HG03378 (cell line): ENCODE results near the gene STX10.
"Not testable (repeated sequence)": the region's sequence is repeated elsewhere in the genome, so short reads cannot be mapped to it uniquely, and the experiment has no call there.

Experiments
- ATAC-seq: cut with Tn5 transposase; IDR thresholded peaks from one replicate; pipeline ENCODE4 v1.9.1; 2021; ENCODE audit warnings: mild to moderate bottlenecking, moderate library complexity; ENCODE audit not compliant: unreplicated experiment

The STX10 gene

DNA sequence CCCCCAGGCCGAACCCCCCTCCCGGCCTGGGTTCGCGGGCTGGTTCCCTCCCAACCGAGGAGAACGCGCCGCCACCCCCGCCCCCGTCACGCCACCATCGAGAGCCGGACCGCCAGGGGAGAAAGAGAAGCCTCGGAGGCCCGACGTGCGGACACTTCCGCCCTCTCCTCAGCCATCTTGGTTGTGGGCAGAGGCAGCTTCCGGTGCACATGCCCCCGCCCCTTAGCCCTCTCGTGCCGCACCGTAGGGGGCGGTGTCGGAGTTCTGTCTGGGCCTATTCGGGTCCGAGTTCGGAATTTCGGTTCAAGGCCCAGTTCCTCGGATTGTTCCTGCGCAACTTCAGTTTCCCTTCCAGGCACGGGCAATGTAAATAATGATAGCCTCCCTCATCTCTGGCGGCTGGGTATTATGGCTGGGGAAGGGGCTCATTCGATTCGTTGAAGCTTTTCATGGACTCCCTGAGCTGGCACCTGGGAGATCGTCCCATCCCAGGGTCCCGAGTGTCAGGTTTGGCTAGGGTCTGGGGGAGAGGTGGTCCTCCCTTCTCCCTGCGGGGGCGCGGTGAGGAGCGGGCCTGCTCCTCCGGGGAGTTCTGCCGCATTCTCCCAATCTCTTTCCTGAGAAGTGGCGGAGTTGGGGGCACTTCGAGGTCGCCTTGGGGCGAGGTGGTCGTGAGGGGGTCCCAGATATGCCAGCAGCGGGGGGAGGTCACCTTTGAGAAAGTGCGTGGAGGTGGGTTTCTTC, at the start of gene STX10, which contains the start of gene IER2:
STX10 (minus strand) TSS at position 189 of the 744 bp plus-strand sequence. CDS start 202 bp downstream, outside the sequence.
IER2 (plus strand) TSS at position 225 of the 744 bp plus-strand sequence. CDS start 2,776 bp downstream, outside the sequence.
- peak; percentile 34 for ATAC-seq

DNA sequence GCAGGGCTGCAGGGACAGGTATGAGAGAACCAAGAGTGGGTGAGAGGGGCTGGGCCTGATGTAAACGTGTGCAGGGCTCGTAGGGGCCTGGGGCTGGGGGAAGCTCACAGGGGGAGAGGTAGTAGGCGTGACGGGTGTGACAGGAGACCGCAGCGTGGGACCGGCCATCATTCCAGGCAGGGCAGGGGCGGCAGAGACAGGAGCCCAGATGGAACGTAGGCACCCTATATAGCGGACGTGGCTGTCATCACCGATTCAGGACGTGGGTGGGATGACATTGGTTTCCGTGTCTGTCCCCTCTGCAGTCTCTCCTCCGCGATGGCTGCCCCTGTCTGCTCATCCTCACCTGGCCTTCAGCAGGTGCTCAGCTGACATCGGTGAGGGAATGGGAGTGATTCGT, 48.5 kb upstream of the STX10 start:
- ATAC-seq = no peak

GRCh38 chr19:13195678-13196077, 45.5 kb upstream of the STX10 start:
- ATAC-seq = no peak

DNA sequence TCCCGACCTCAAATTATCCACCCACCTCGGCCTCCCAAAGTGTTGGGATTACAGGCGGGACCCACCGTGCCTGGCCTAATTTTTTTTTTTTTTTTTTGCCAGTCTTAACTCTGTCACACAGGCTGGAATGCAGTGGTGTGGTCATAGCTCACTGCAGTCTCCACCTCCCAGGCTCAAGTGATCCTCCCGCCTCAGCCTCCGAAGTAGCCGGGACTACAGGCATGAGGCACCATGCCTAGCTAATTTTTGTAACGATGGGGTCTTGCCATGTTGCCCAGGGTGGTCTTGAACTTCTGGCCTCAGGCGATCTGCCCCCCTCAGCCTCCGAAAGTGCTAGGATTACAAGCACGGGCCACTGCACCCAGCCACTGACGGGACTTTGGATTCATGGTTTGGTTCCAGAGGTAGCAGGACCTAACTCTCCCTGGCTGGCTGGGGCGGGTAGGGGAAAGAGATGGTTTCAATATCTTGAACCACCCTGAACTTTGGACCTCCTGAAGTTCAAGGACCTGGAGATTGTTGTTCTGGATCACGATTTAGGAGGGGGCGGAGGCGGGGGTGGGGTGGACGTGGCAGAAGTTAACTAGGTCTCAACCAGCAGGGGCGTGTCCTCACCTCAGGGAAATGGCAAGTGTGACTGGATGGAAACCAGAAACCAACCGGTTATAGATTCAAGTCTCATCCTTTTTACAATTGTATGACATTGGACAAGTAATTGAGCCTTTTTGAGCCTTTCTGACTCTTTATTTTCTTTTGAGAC, 40.8 kb upstream of the STX10 start:
- ATAC-seq = no peak

DNA sequence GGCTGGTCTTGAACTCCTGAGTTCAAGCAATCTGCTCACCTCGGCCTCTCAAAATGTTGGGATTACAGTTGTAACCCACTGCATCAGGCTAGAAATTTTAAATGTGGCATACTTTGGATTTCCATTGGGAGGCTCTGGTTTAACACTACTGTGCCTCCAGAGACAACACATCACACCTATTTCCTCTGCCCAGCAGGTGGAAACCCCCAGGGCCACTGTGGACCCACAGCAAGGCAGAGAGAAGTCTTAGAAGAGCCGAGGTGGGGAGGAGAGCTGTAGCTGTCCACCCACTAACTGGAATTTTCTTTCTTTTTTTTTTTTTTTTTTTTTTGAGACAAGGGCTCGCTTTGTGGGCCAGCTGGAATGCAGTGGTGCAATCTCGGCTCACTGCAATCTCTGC, 39.4 kb upstream of the STX10 start:
- no peak for ATAC-seq

DNA sequence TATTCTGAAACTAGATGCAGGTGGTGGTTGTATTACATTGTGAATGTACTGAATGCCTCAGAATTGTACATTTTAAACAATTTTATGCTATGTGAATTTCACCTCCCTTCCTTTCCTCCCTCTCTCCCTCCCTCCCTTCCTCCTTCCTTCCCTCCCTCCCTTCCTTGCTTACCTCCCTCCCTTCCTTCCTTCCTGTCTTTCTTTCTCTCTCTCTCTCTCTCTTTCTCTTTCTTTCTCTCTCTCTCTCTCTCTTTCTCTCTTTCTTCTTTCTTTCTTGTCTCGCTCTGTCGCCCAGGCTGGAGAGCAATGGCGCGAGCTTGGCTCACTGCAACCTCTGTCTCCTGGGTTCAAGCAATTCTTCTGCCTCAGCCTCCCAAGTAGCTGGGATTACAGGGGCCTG, 37.2 kb upstream of the STX10 start:
- ATAC-seq = no peak

- not testable (repeated sequence) for ATAC-seq
Observed at GRCh38 chr19:13186688-13187087, 36.5 kb upstream of the STX10 start.

- ATAC-seq = not testable (repeated sequence)
Observed at GRCh38 chr19:13185763-13186657, 35.8 kb upstream of the STX10 start.

DNA sequence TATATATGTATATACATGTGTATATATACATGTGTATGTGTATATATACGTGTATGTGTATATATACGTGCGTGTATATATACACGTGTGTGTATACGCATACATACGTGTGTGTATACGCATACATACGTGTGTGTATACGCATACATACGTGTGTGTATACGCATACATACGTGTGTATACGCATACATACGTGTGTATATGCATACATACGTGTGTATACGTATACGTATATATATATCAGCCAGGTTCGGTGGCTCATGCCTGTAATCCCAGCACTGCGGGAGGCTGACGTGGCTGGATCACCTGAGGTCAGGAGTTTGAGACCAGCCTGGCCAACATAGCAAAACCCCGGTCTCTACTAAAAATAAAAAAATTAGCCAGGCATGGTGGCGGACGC, 34.8 kb upstream of the STX10 start:
- ATAC-seq = not testable (repeated sequence)

DNA sequence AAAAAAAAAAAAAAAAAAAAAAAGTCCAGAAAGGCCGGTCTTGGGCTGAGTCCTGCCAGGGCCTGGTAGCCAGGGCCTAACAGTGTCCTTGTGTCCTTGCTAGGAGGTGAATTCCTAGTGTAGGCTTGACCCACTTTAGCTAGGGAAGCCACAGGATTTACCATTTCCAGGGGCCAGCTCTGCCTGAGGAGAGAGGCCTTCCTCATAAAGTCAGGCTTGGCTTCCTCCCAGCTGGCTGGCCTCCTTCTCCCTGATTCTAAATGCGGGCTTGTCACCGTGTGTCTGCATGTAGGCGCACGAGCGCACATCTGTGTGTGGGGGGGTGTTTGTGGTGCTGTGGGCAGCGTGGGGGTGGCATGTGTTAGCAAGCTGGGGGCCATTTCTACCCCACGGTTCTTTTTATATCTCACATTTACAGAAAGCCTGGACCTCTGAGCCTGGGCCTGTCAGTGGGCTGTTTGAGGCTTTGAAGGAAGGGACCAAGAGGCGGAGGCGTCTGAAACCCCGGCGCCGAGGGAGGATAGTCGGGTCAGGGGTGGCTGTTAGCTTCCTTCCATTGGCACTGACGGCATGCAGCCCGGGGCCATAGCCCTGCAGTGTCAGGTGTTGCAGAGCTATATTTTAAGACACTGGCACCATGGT, 31.7 kb upstream of the STX10 start:
- no peak for ATAC-seq

DNA sequence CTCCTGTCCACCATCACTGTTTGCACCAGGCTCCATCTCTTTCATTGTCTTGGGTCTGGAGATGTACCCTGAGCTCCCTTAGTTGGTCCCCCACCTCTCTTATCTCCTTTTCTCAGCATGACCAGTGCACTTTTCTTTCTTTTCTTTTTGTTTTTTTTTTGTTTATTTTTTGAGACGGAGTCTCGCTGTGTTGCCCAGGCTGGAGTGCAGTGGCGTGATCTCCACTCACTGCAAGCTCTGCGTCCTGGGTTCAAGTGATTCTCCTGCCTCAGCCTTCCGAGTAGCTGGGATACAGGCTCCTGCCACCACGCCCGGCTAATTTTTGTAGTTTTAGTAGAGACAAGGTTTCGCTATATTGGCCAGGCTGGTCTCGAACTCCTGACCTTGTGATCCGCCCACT, 28.1 kb upstream of the STX10 start:
- not testable (repeated sequence) for ATAC-seq

GRCh38 chr19:13177584-13177983, 27.4 kb upstream of the STX10 start:
- not testable (repeated sequence) for ATAC-seq

DNA sequence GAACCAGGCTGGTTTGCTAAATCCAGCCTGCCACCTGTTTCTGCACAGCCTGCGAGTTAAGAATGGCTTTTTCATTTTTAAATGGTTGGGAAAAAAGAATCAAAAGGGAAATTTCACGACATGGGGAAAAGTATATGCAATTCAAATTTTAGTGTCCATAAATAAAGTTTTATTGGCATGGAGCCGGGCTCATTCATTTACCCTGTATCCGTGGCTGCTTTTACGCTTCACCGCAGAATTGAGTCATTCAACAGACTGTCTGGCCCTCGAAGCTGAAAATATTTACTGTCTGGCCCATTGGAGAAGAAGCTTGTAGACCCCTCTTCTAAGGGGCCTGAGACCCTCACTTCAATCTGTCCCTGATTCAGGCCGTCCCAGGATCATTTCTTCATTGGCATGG, 26.2 kb upstream of the STX10 start:
- no peak for ATAC-seq

DNA sequence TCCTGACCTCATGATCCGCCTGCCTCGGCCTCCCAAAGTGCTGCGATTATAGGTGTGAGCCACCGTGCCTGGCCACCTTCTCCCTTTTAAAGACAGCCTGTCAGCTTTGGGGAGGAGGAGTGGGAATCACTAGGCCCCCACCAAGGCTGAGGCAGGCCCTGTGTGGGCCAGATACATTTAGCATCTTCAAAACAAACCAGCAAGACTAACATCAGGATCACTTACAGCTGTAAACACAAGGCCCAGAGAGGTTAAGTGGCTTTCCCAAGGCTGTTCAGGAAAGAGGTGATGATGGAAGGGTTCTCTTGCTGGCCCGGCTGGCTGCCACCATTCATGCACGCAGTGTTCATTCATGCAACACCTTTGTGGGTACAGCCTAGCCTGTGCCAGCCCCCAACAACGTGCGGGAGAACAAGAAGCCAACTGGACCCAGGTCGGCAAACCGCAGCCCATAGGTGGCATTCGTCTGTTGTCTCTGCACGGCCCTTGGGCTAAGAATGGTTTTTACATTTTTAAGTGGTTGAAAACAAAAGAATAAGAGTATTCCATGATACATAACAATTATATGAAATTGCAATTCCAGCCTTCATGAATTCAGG, 23.1 kb upstream of the STX10 start:
- no peak for ATAC-seq

DNA sequence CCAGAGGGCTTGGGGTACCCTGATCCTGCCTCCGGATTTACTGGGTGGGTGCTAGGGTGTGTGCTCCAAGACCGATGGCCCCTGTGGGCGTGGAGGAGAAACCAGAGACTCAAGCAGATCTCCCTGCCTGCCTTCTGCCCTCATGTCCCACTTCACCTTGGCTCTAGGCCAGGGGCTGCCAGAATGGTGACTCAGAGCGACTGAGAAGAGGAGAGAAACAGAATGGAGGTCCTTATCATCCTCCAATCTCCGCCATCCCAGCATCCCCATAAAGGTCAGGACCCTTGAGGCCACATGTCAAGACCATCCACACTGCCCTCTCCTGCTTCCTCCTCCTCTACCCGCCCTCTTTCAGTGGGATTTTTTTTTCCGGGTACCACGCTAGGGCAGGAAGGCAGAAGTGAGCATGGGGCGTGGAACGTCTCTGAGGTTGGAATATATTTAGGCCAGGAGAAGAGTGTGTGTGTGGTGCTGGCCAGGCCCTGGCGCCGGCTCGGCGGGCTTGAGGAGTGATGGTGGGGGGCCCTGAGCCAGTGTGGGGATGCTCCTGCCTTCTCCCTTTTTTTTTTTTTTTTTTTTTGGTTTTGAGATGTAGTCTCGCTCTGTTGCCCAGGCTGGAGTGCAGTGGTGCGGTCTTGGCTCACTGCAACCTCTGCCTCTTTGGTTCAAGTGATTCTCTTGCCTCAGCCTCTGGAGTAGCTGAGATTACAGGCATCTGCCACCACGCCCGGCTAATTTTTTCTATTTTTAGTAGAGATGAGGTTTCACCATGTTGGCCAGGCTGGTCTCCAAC, 22.4 kb upstream of the STX10 start:
- no peak for ATAC-seq

- ATAC-seq = no peak
Observed at GRCh38 chr19:13171146-13171545, 21.0 kb upstream of the STX10 start.

DNA sequence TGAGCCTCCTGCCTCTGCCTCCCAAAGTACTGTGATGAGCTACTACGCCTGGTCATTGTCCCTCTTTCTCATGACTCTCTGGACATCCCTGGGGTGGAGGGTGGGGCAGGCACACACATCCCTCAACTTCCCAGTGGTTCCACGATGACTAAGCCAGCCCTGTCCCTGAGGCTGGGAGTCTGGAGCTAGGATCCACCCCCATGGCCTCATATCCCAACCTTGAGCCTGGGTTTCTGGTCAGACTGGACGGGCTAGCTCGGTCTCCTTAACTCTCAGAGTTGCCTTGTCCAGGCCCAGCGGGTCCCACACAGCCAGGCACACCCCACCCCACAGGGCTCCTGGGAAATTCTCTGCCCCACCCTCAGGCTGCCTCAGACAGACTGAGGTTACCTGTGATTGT, 19.6 kb upstream of the STX10 start:
- ATAC-seq = no peak

GRCh38 chr19:13166151-13166550, 16.0 kb upstream of the STX10 start:
- not testable (repeated sequence) for ATAC-seq
